HCT116 (cell line): Measurements from ENCODE around the gene GEMIN7. TPM values are rescaled to one million over a fixed set of nuclear protein-coding genes. Genes with fewer than 3 reads are reported as not detected.

Source experiments
- ATAC-seq: fragments of 200-7000 bp; cut with Tn5 transposase; 2 replicates; pipeline ENCODE4 v1.9.1; 2020; ENCODE audit warnings: mild to moderate bottlenecking, moderate library complexity
- BruUV-seq: library from RNA; stranded (reverse); fragments of 400-500 nt; replicated peaks from 2 replicates; lab custom pipeline; 2021; lab: Mats Ljungman, UMichigan
- CTCF ChIA-PET: fragments of 300-600 bp; sonication (Branson Sonifier 250); formaldehyde crosslinking; loops from one replicate; lab custom pipeline; 2021; ENCODE audit warnings: antibody characterized with exemption; lab: Charles Lee
- POLR2A ChIA-PET: fragments of 300-600, 350-600 bp; sonication (Branson Sonifier 250); formaldehyde crosslinking; loops from one replicate; lab custom pipeline; 2021; ENCODE audit warnings: antibody characterized with exemption; lab: Charles Lee
- RAD21 ChIA-PET, 2 experiments: fragments of 300-600 bp; sonication (Branson Sonifier 250); formaldehyde crosslinking; loops; one replicate each; lab custom pipeline; 2023; ENCODE audit warnings: low total read pairs in 2 of 2; ENCODE audit not compliant: uncharacterized antibody in 2 of 2, unreplicated experiment in 2 of 2, low non-redundant PET in 1 of 2; lab: Charles Lee
- DNase-seq: peaks from one replicate; pipeline ENCODE4 v3.0.0-alpha.2; 2010; ENCODE audit warnings: low read depth, low spot score
- H2AFZ ChIP-seq: fragments of 200-600 bp; shearing (Covaris generic), sonication (generic); 2 replicates; pipeline ENCODE4 v1.6.1; 2017; ENCODE audit warnings: low read depth, mixed run types, mixed read lengths, antibody characterized with exemption, low read length; ENCODE audit not compliant: poor library complexity, severe bottlenecking
- H3K27ac ChIP-seq: 2 replicates; pipeline ENCODE4 v1.5.1; 2012; ENCODE audit warnings: low read depth, low read length
- H3K27me3 ChIP-seq: fragments of 200-600 bp; sonication (generic); 2 replicates; pipeline ENCODE4 v1.6.1; 2016; ENCODE audit warnings: mixed run types, low read length, mixed read lengths; ENCODE audit not compliant: insufficient read depth
- H3K36me3 ChIP-seq, 2 experiments: fragments of 200-500 bp in 1 of 2; fragments of 200-600 bp in 1 of 2; sonication (Bioruptor generic) in 1 of 2; sonication (generic) in 1 of 2; 2 replicates each; pipeline versions ENCODE4 v1.5.1 to v1.6.1; 2014 to 2016; ENCODE audit warnings: low read length in 2 of 2, inconsistent platforms in 1 of 2, mixed read lengths in 1 of 2, mixed run types in 1 of 2; ENCODE audit not compliant: insufficient read depth in 2 of 2, control insufficient read depth in 1 of 2
- H3K4me1 ChIP-seq, 2 experiments: fragments of 200-600 bp in 1 of 2; sonication (generic) in 1 of 2; 2 replicates each; pipeline versions ENCODE4 v1.5.1 to v1.6.1; 2012 to 2017; ENCODE audit warnings: low read length in 2 of 2, inconsistent platforms in 1 of 2, mild to moderate bottlenecking in 1 of 2, mixed read lengths in 1 of 2, mixed run types in 1 of 2, moderate library complexity in 1 of 2; ENCODE audit not compliant: insufficient read depth in 2 of 2, control insufficient read depth in 1 of 2
- H3K4me2 ChIP-seq: fragments of 200-600 bp; sonication (generic); 2 replicates; pipeline ENCODE4 v1.6.1; 2017; ENCODE audit warnings: mixed run types, low read length, mixed read lengths
- H3K4me3 ChIP-seq, 2 experiments: fragments of 200-600 bp in 1 of 2; sonication (generic) in 1 of 2; replicated peaks in 1 of 2; 2 replicates each; pipeline ENCODE4 v1.5.1; 2011 to 2016; ENCODE audit warnings: low read length in 2 of 2, control low read depth in 1 of 2, low read depth in 1 of 2, mild to moderate bottlenecking in 1 of 2, mixed read lengths in 1 of 2, mixed run types in 1 of 2
- H3K79me2 ChIP-seq: fragments of 200-600 bp; sonication (generic); 2 replicates; pipeline ENCODE4 v1.6.1; 2017; ENCODE audit warnings: mild to moderate bottlenecking, mixed run types, low read length, moderate library complexity, mixed read lengths; ENCODE audit not compliant: insufficient read depth
- H3K9ac ChIP-seq: fragments of 200-600 bp; sonication (generic); 2 replicates; pipeline ENCODE4 v1.6.1; 2016; ENCODE audit warnings: low read length, mixed read lengths
- H3K9me2 ChIP-seq: fragments of 200-600 bp; sonication (generic), shearing (Covaris generic); 2 replicates; pipeline ENCODE4 v1.6.1; 2017; ENCODE audit warnings: mixed run types, mild to moderate bottlenecking, moderate library complexity; ENCODE audit not compliant: insufficient read depth
- H3K9me3 ChIP-seq, 2 experiments: fragments of 200-500 bp in 1 of 2; fragments of 200-600 bp in 1 of 2; sonication (Bioruptor generic) in 1 of 2; sonication (generic) in 1 of 2; 2 replicates each; pipeline ENCODE4 v1.6.1; 2014 to 2017; ENCODE audit warnings: low read length in 2 of 2, mixed read lengths in 2 of 2, inconsistent platforms in 1 of 2, low read depth in 1 of 2, mild to moderate bottlenecking in 1 of 2, mixed run types in 1 of 2, moderate library complexity in 1 of 2; ENCODE audit not compliant: control insufficient read depth in 1 of 2, insufficient read depth in 1 of 2
- H4K20me1 ChIP-seq: fragments of 200-600 bp; sonication (generic), shearing (Covaris generic); 2 replicates; pipeline ENCODE4 v1.6.1; 2017; ENCODE audit warnings: mixed run types, mild to moderate bottlenecking, moderate library complexity; ENCODE audit not compliant: insufficient read depth
- CBX3 ChIP-seq: IDR thresholded peaks from 2 replicates; pipeline ENCODE4 v1.6.1; 2012; ENCODE audit warnings: low read depth
- CEBPB ChIP-seq: IDR thresholded peaks from 2 replicates; pipeline ENCODE4 v1.6.1; 2012; ENCODE audit warnings: low read depth
- EGR1 ChIP-seq: IDR thresholded peaks from 2 replicates; pipeline ENCODE4 v1.6.1; 2012; ENCODE audit warnings: low read depth
- ELF1 ChIP-seq: IDR thresholded peaks from 2 replicates; pipeline ENCODE4 v1.6.1; 2012; ENCODE audit warnings: low read depth, borderline replicate concordance
- EZH2phosphoT487 ChIP-seq: fragments of 200-600 bp; IDR thresholded peaks from 2 replicates; pipeline ENCODE4 v1.6.1; 2018; ENCODE audit warnings: antibody characterized with exemption, borderline replicate concordance
- FOSL1 ChIP-seq: IDR thresholded peaks from 2 replicates; pipeline ENCODE4 v1.6.1; 2012; ENCODE audit warnings: low read depth
- JUND ChIP-seq: IDR thresholded peaks from 2 replicates; pipeline ENCODE4 v1.6.1; 2012
- POLR2AphosphoS5 ChIP-seq: IDR thresholded peaks from 2 replicates; pipeline ENCODE4 v1.6.1; 2011; ENCODE audit warnings: mild to moderate bottlenecking, low read depth, low read length, moderate library complexity
- SIN3A ChIP-seq: IDR thresholded peaks from 2 replicates; pipeline ENCODE4 v1.6.1; 2012; ENCODE audit warnings: low read depth
- SP1 ChIP-seq: IDR thresholded peaks from 2 replicates; pipeline ENCODE4 v1.6.1; 2012; ENCODE audit warnings: low read depth
- SRF ChIP-seq: IDR thresholded peaks from 2 replicates; pipeline ENCODE4 v1.6.1; 2012; ENCODE audit warnings: low read depth
- TCF7L2 ChIP-seq: IDR thresholded peaks from 2 replicates; pipeline ENCODE4 v1.7.0; 2011; ENCODE audit warnings: borderline replicate concordance, inconsistent platforms; ENCODE audit not compliant: insufficient read depth, insufficient read length; ENCODE audit errors: extremely low read depth
- ZFX ChIP-seq: fragments of 450-650 bp; IDR thresholded peaks from 2 replicates; pipeline ENCODE4 v1.6.1; 2017
- intact Hi-C: fragments of 100-400 bp; cut with micrococcal nuclease; formaldehyde crosslinking; loops from 2 replicates; pipeline ENCODE4 v1.10.0; 2022
- total RNA-seq: library from RNA; stranded (reverse); gene quantifications from one replicate; pipeline ENCODE4 v1.2.1, GENCODE V29; 2021; ENCODE audit not compliant: unreplicated experiment
- TF ChIP-seq, protein P1 (sequence below): IDR thresholded peaks from 2 replicates; pipeline ENCODE4 v1.6.1; 2011; ENCODE audit warnings: mild to moderate bottlenecking, low read length, moderate library complexity; ENCODE audit not compliant: insufficient replicate concordance; ENCODE audit errors: extremely low read depth
- TF ChIP-seq, protein P2 (sequence below), 3 experiments: fragments of 200-600 bp in 1 of 3; sonication (generic) in 1 of 3; IDR thresholded peaks in 2 of 3; conservative IDR thresholded peaks in 1 of 3; 2 replicates each; pipeline ENCODE4 v1.5.1; 2012 to 2017; ENCODE audit warnings: low read depth in 2 of 3, low read length in 2 of 3, antibody characterized with exemption in 1 of 3, borderline replicate concordance in 1 of 3, control low read depth in 1 of 3, mild to moderate bottlenecking in 1 of 3, mixed read lengths in 1 of 3, mixed run types in 1 of 3, moderate library complexity in 1 of 3; ENCODE audit not compliant: insufficient read depth in 1 of 3
- TF ChIP-seq, protein P3 (sequence below): IDR thresholded peaks from 2 replicates; pipeline ENCODE4 v1.6.1; 2012

Gene GEMIN7
- total RNA-seq, 1 experiment from 2014 or later: 35.4 TPM

DNA sequence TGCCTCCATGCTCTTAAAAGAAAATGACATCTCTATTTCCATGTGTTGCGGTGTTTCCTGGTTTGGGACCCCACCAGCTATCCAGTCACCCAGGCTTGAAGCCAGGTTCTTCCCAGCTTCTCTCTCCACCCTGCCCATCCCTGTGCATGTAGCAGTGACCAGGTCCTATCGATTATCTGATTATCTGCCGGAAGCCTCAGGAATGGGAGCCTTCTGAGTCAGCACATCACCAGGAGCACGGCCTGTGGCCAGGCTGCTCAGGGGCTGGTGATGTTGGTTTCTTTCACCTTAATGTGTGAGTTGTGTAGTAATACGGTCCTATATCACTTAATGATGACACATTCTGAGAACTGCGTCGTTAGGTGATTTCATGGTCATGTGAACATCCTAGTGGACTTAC lies 47.6 kb downstream of the GEMIN7 start (continued):
- TF ChIP-seq, protein P1, sequence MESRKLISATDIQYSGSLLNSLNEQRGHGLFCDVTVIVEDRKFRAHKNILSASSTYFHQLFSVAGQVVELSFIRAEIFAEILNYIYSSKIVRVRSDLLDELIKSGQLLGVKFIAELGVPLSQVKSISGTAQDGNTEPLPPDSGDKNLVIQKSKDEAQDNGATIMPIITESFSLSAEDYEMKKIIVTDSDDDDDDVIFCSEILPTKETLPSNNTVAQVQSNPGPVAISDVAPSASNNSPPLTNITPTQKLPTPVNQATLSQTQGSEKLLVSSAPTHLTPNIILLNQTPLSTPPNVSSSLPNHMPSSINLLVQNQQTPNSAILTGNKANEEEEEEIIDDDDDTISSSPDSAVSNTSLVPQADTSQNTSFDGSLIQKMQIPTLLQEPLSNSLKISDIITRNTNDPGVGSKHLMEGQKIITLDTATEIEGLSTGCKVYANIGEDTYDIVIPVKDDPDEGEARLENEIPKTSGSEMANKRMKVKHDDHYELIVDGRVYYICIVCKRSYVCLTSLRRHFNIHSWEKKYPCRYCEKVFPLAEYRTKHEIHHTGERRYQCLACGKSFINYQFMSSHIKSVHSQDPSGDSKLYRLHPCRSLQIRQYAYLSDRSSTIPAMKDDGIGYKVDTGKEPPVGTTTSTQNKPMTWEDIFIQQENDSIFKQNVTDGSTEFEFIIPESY: no peak
- TF ChIP-seq, protein P2, sequence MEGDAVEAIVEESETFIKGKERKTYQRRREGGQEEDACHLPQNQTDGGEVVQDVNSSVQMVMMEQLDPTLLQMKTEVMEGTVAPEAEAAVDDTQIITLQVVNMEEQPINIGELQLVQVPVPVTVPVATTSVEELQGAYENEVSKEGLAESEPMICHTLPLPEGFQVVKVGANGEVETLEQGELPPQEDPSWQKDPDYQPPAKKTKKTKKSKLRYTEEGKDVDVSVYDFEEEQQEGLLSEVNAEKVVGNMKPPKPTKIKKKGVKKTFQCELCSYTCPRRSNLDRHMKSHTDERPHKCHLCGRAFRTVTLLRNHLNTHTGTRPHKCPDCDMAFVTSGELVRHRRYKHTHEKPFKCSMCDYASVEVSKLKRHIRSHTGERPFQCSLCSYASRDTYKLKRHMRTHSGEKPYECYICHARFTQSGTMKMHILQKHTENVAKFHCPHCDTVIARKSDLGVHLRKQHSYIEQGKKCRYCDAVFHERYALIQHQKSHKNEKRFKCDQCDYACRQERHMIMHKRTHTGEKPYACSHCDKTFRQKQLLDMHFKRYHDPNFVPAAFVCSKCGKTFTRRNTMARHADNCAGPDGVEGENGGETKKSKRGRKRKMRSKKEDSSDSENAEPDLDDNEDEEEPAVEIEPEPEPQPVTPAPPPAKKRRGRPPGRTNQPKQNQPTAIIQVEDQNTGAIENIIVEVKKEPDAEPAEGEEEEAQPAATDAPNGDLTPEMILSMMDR (IDR thresholded peaks at IDR 0.05 in 2 of 3, conservative IDR thresholded peaks at IDR 0.05 in 1 of 3; ENCODE audit: borderline replicate concordance in 1 of 3, insufficient read depth in 1 of 3, low read depth in 2 of 3, low read length in 2 of 3): no peak
- no peak for TF ChIP-seq EZH2phosphoT487
- TF ChIP-seq POLR2AphosphoS5: no peak
- TF ChIP-seq EGR1: no peak
- TF ChIP-seq ZFX: no peak
- no peak for TF ChIP-seq CBX3
- TF ChIP-seq, all 23 proteins: peak for 0

DNA sequence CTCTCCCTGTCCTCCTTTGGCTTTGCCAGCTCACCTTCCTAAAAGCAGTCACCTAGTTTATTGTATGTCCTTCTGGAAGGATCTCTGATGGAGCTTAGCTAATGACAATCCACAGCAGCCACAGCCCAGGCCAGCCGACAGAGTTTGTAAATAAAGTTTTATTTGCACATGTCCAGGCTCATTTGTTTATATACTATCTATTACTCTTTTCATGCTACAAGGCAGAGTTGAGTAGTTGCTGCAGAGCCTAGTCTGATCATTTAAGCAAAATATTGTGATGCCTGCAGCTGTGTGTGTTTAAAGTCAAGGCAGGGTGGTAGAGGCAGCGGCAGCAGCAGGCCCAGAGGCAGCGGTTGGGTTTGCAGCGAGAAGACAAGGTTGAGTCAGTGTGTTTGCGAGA lies 49.1 kb downstream of the GEMIN7 start:
- POLR2A ChIA-PET: no interaction called here
- Histone ChIP-seq H3K9ac (no peak overlapping the region), H3K4me1 (peaks cover 12 to 23% of the 10 kb centered on the region in 2 experiments; a peak in 3 of 4 replicates), H3K4me2 (no peak overlapping the region), H3K9me2 (no peaks in the 10 kb centered on the region), H2AFZ (no peak overlapping the region), H3K79me2 (peaks cover 63% of the 10 kb centered on the region), H3K4me3 (no peak overlapping the region), H3K27me3 (no peaks in the 10 kb centered on the region), H3K27ac (no peak overlapping the region), H4K20me1 (no peaks in the 10 kb centered on the region), H3K36me3 (no peaks in the 10 kb centered on the region), H3K9me3 (no peaks in the 10 kb centered on the region)
- ATAC-seq (no peak), DNase-seq (no peak)
- RAD21 ChIA-PET: no interaction called here
- BruUV-seq: no TSS peak
- CTCF ChIA-PET: no interaction called here
- TF ChIP-seq SIN3A (no peak), CEBPB (no peak), TCF7L2 (no peak), ELF1 (no peak), SRF (no peak), JUND (no peak), EGR1 (no peak), SP1 (no peak), FOSL1 (no peak)
- TF ChIP-seq, protein P3, sequence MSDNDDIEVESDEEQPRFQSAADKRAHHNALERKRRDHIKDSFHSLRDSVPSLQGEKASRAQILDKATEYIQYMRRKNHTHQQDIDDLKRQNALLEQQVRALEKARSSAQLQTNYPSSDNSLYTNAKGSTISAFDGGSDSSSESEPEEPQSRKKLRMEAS: no peak
- intact Hi-C loops: no loop called here
